GM19023 (cell line): ENCODE results near the gene UNC5A.

Experiments
- ATAC-seq: cut with Tn5 transposase; IDR thresholded peaks from one replicate; pipeline ENCODE4 v1.9.1; 2021; ENCODE audit warnings: mild to moderate bottlenecking, moderate library complexity; ENCODE audit not compliant: unreplicated experiment

Gene UNC5A

GRCh38 chr5:176819476-176819875, 9.1 kb downstream of the UNC5A start:
- ATAC-seq: no peak

- ATAC-seq: no peak
Measured at GRCh38 chr5:176820937-176821336, 10.6 kb downstream of the UNC5A start.

DNA sequence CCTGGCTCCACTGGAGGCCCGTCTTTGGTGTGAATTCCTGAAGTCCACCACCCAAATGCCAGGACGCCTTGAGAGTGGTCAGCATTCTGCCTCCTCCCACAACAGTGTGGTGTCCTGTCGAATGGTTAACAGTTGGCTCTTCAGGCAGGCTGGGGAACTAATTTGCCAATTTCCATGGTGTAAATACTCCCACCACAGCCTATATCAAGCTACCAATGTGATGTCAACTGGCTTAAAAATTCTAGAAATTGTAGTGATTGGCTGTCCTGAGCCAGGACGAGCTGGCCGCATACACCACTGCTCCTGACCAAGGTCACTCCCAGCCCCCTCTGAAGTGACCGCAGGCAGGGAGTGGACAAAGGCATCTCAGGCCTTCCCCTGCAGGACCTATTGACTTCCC, 11.1 kb downstream of the UNC5A start:
- no peak for ATAC-seq

DNA sequence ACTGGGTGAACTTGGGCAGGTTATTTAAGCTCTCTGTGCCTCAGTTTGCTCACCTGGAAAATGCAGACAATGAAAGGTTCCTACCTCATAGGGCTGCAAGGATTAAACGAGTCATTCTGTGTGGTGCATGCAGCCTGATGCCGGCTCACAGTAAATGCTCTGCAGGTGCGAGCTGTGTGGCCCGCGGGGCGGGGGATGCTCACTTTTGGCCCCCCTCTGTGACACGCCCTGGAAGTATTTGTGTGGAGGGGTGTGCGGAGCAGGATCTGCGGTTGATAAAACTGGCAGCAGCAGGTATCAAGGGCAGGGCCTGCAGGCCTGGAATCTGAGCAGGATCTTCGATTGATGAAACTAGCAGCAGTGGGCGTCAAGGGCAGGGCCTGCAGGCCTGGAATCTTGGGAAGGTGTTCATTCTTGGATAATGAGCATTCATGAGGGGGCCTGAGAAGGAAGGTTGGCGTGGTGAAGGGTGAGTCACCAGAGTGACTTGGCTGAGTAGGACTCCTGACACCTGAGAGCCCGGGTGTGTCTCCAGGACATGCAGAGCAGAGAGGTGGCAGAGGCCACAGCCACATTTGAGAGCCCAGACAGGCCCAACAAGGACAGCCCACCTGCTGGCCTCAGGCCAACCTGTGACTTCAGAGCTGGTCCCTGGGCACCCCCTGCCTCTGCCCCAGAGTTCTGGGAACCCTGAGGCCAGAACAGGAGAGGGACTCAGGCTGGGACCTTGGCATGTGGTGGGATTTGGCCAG, 11.9 kb downstream of the UNC5A start:
- no peak for ATAC-seq

DNA sequence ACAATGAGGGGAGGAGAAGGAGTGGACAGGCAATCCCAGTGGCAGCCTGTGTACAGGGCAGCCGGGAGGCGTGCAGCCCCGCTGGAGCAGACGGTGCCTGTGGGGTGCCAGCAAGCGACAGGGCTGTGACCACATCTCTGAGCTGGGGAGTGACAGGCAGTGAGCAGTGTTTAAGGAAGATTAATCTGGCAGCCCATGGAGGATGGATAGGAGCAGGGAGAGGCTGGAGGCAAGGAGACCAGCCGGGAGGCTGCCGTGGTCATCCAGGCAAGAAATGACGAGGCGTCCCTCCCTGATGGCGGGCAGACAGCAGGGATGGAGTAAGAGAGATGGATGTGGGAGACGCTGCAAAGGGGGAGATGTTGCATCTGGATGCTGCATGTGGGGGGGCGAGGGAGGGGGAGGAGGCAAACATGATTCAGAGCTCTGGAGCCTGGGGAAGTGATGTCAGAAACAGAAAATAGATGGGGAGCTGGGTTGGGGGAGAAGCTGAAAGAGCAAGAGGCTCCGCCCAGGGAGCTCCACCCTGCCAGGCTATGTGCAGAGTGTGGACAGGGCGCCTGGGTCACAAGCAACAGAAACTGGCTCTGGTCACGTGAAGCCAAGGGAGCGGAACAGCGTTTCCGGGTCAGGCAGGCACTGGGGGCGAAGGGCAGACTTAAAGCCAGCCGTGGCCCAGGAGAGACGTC, 12.6 kb downstream of the UNC5A start:
- ATAC-seq: no peak

DNA sequence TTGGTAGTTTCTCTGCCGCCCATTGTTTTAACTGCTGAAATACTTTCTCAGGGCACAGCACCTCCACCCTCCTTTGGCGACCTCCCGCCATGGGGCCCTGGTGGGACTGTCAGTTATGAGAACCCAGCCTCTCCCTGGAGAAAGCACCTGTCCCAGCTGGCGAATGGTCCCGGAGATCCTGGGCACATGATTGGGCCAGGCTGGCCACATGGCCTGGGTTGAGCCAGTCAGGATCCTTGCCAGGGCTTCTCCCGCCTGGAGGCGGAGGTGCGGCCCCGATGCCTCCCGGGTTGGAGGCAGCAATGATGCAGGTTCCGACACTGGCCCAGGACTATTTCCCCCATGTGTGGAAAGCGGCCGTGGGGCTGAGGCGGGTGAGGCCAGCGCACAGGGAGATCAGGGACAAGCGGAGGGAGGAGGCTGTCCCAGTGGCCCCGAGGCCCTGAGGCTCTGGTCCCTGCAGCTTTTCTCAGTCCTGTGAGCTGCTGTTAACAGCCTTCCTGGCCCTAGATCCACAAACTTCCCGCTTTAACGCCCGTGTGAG, 13.6 kb downstream of the UNC5A start:
- no peak for ATAC-seq

DNA sequence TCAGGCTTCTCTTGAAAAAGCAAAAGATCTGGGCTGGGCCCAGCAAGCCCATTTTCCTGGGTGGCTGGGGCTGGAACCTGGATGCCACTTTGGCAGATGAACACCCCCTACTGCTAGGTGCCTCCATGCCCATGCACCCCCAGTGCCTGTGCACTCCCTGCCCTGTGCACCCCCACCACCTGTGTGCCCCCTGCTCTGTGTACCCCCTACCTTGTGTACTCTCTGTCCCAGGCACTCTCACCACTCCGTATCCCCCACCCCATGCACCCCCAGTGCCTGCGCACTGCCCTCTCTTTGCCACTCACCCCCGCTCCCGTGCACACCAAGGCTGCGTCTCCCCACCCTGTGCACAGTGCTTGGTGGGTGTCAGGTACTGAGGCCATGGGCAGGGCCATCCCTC, 14.2 kb downstream of the UNC5A start:
- no peak for ATAC-seq

DNA sequence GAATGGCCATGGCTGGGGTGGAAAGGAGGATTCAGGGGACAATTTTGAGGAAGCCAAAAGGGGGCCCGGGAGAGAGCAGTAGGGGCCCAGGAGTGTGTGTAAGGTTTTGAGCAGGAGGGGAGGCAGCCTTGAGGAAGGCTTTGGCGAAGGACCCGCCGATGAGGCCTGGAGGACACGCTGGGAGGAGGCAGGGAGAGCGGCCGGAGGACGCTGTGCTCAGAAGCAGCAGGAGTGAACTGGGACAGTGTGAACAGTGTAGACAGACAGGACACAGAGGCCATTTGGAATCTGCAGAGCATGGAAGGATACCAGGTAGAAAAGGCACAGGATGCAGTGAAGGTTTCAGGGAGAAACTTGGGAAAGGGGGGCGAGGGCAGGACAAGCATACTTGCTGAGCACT, 14.9 kb downstream of the UNC5A start:
- no peak for ATAC-seq

DNA sequence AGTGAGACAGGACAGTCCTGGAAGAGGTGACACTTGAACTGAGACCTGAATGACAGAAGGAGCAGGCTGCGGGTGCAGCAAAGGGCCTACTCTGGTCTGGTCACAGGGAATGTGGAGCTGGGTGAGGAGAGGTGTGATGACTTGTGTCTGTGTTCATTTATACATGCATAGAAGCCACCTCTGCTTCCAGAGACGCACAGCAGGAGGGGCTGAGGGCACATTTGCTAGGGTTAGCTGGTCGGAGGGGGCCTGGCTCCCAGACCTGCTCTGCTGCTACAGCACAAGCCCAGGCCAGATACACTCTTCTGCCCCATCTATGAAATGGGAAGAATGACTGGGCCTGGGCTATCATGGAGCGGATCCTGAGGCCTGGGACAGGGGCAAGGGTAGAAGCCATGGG, 15.6 kb downstream of the UNC5A start:
- ATAC-seq: no peak

- no peak for ATAC-seq
Measured at GRCh38 chr5:176827736-176828414, 17.5 kb downstream of the UNC5A start.

DNA sequence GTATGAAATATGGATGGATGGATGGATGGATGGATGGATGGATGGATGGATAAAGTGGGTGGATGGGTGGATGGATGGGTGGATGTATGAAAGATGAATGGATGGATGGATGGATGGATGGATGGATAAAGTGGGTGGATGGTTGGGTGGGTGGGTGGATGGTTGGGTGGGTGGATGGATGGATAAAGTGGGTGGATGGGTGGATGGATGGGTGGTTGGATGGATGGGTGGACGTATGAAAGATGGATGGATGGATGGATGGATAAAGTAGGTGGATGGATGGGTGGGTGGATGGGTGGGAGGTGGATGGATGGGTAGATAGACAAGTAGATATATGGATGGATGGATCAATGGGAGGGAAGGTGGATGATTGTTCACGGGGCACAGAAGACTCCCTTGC, 19.0 kb downstream of the UNC5A start:
- ATAC-seq: no peak

- ATAC-seq: no peak
Measured at GRCh38 chr5:176830422-176830994, 20.1 kb downstream of the UNC5A start.

GRCh38 chr5:176830995-176831423, 20.6 kb downstream of the UNC5A start:
- no peak for ATAC-seq

DNA sequence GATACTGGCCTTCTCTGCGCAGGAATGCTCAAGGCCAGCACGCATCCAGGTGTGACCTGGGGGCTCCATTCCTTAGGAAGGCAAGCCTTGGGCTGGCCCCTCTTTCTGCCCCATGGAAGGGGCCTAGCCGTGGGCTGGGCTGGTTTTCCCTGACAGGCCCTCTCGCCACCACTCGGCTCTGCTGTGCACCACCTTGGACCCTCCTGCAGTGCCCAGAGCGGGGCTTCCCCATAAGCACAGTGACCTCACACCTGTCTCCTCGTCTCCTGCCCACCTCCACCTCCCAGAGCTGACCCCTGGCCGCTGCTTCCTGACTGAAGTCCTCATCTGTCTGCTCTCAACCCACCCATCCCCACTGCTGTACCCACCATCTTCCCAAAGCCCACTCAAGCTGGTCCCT, 21.1 kb downstream of the UNC5A start:
- no peak for ATAC-seq

GRCh38 chr5:176832162-176832561, 21.8 kb downstream of the UNC5A start:
- ATAC-seq: no peak

- ATAC-seq: no peak
Measured at GRCh38 chr5:176833286-176833685, 22.9 kb downstream of the UNC5A start.

DNA sequence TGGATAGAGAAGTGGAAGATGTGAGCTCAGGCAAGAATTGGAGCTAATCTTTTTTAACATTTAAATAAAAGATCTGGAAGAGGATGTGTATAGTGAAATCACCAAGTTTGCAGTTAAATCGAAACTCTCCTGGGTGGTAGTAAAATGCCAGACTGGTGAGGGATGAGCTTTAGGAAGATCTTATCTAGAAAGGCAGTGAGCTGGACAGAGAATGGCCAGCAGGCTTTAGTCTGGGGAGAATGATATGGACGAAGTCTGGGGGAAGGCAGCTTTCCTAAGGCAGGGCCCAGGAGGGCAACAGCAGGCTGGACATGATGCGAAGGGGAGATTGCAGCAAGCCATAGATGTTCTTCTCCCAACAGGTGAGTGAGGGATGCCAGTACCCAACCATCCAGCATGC, 25.6 kb downstream of the UNC5A start:
- ATAC-seq: no peak

DNA sequence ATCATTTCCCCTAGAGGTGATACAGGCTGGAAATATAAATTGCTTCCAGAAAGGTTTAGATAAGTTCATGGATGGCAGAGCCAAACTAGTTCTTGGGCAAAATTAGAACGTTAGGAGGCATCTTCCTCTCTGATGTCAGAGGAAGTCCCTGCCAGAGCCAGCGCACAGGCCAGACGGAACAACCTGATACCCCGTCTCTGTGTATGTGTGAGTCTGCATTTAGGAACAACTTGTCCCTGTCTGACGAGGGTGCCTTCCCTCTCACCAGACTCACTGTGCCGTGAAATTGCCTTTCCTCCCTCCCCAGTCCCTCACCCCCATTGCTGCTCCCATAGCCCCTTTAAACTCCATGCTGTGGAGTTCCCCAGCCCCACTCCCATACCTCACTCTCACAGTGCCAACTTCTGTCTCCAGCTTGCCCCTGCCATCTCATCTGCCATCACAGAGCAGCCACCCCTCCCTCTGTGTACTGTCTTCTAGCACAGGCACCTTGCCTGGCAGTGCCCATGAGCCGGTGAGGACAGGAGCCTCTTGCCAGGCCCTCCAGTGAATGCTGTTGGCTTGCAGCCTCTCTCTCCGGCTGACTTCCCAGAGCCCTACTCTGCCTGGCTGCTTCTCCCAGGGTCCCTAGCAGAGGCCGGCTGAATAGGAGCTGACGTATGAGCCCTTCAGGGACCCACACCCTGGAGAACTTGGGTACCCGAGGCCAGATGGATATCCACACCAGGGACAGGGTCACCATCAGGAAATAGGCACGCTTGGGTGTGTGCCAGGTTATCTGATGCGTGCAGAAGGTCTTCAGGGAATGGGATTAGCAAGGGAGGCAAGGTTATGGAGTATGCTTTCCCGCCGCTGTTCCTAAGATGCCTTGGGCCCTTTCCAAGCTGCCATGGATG, 26.7 kb downstream of the UNC5A start:
- ATAC-seq: no peak

GRCh38 chr5:176837707-176838115, 27.4 kb downstream of the UNC5A start:
- no peak for ATAC-seq

DNA sequence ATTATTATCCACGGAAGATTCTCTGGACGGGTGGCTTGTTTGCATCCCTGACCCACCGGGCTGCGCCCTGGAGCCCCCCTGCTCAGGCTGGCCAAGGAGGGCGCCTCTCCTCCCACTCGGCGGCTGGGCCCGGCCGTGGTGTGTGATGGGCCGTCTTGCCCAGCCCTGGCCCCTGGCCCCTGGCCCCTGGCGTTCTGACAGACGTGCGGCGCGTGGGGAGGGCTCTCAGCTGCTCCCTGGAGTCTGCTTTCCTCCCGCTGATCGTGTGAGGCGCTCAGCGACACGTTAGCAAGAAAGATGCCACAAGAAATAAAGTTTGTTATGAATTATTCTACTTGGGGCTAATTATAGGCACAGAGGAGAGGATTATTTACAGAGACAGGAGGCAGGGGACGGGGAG, 33.3 kb downstream of the UNC5A start:
- no peak for ATAC-seq
